Astrocyte (in vitro differentiated cells and primary cell): ENCODE measurements around the gene H1-8. TPM values are rescaled to one million over a fixed set of nuclear protein-coding genes. Genes with fewer than 3 reads are reported as not detected.

Experiments
- DNase-seq: peaks from one replicate; pipeline ENCODE4 v3.0.0-alpha.2; 2010; ENCODE audit warnings: low read depth
- FAIRE-seq: peaks from 2 replicates; lab custom pipeline; 2011; peaks lifted over from hg19 to GRCh38; lab: Jason Lieb, UNC
- H2AFZ ChIP-seq: 2 replicates; pipeline ENCODE4 v1.6.0; 2012; ENCODE audit warnings: low read depth, low read length, inconsistent platforms
- H3K27ac ChIP-seq: 2 replicates; pipeline ENCODE4 v1.5.1; 2011; ENCODE audit warnings: low read depth, low read length, inconsistent platforms
- H3K27me3 ChIP-seq: 2 replicates; pipeline ENCODE4 v1.6.0; 2011; ENCODE audit warnings: low read length, inconsistent platforms; ENCODE audit not compliant: insufficient read depth
- H3K36me3 ChIP-seq: 2 replicates; pipeline ENCODE4 v1.5.1; 2011; ENCODE audit warnings: low read length, inconsistent platforms; ENCODE audit not compliant: insufficient read depth
- H3K4me1 ChIP-seq: 2 replicates; pipeline ENCODE4 v1.5.1; 2011; ENCODE audit warnings: low read length, inconsistent platforms; ENCODE audit not compliant: insufficient read depth
- H3K4me2 ChIP-seq: 2 replicates; pipeline ENCODE4 v1.6.0; 2012; ENCODE audit warnings: low read length, inconsistent platforms
- H3K4me3 ChIP-seq: 2 replicates; pipeline ENCODE4 v1.5.1; 2011; ENCODE audit warnings: low read depth, mild to moderate bottlenecking, low read length, inconsistent platforms; ENCODE audit not compliant: insufficient read depth
- H3K79me2 ChIP-seq: 2 replicates; pipeline ENCODE4 v1.6.0; 2012; ENCODE audit warnings: mild to moderate bottlenecking, low read length, inconsistent platforms; ENCODE audit not compliant: insufficient read depth
- H3K9ac ChIP-seq: 2 replicates; pipeline ENCODE4 v1.6.0; 2012; ENCODE audit warnings: mild to moderate bottlenecking, low read length, inconsistent platforms
- H3K9me3 ChIP-seq: 2 replicates; pipeline ENCODE4 v1.5.1; 2012; ENCODE audit warnings: low read depth, mild to moderate bottlenecking, low read length, inconsistent platforms; ENCODE audit not compliant: insufficient read depth
- H4K20me1 ChIP-seq: 2 replicates; pipeline ENCODE4 v1.6.0; 2012; ENCODE audit warnings: low read length, inconsistent platforms; ENCODE audit not compliant: insufficient read depth
- H3K27ac Mint-ChIP-seq: one replicate; pipeline ENCODE4 v1.8.0; 2021; ENCODE audit warnings: mild to moderate bottlenecking, mixed read lengths; ENCODE audit not compliant: unreplicated experiment
- H3K27me3 Mint-ChIP-seq: one replicate; pipeline ENCODE4 v1.8.0; 2021; ENCODE audit warnings: low read depth, mixed read lengths; ENCODE audit not compliant: unreplicated experiment
- H3K36me3 Mint-ChIP-seq: one replicate; pipeline ENCODE4 v1.8.0; 2021; ENCODE audit warnings: low read depth, mixed read lengths; ENCODE audit not compliant: unreplicated experiment
- H3K4me1 Mint-ChIP-seq: one replicate; pipeline ENCODE4 v1.8.0; 2021; ENCODE audit warnings: low read depth, mixed read lengths; ENCODE audit not compliant: unreplicated experiment
- H3K4me3 Mint-ChIP-seq: one replicate; pipeline ENCODE4 v1.8.0; 2021; ENCODE audit warnings: mild to moderate bottlenecking, moderate library complexity, mixed read lengths; ENCODE audit not compliant: unreplicated experiment
- H3K9me3 Mint-ChIP-seq: one replicate; pipeline ENCODE4 v1.8.0; 2021; ENCODE audit warnings: mild to moderate bottlenecking, mixed read lengths; ENCODE audit not compliant: unreplicated experiment
- CTCF ChIP-seq: IDR thresholded peaks from 2 replicates; pipeline ENCODE4 v1.5.1; 2011; ENCODE audit warnings: low read depth, mild to moderate bottlenecking, inconsistent platforms, low read length, moderate library complexity; ENCODE audit not compliant: insufficient read depth
- EZH2 ChIP-seq: IDR thresholded peaks from 2 replicates; pipeline ENCODE4 v1.6.1; 2012; ENCODE audit warnings: mild to moderate bottlenecking, low read length, inconsistent platforms; ENCODE audit not compliant: insufficient read depth
- total RNA-seq: library from RNA; stranded (reverse); gene quantifications from 2 replicates; pipeline ENCODE4 v1.2.1, GENCODE V29; 2021

Gene H1-8
- total RNA-seq, 1 donor from 2014 or later: not detected

- H3K4me3 ChIP-seq: no peak overlapping the region
- Mint-ChIP-seq H3K4me1 (peaks cover 20% of the 10 kb centered on the region), H3K27ac (no peak overlapping the region), H3K4me3 (no peak overlapping the region), H3K36me3 (peaks cover 28% of the 10 kb centered on the region), H3K9me3 (no peaks in the 10 kb centered on the region), H3K27me3 (no peaks in the 10 kb centered on the region)
- H2AFZ ChIP-seq: no peak overlapping the region
- no peak overlapping the region for H3K9ac ChIP-seq
- H3K36me3 ChIP-seq: peaks cover 4% of the 10 kb centered on the region
- no peaks in the 10 kb centered on the region for H3K27me3 ChIP-seq
- no peak for DNase-seq
- no peaks in the 10 kb centered on the region for H3K9me3 ChIP-seq
- TF ChIP-seq EZH2 (no peak), CTCF (no peak)
- FAIRE-seq: no peak
- H3K4me1 ChIP-seq: peaks cover 3% of the 10 kb centered on the region
- H3K27ac ChIP-seq: no peak overlapping the region
- no peak overlapping the region for H3K4me2 ChIP-seq
- no peaks in the 10 kb centered on the region for H3K79me2 ChIP-seq
- no peaks in the 10 kb centered on the region for H4K20me1 ChIP-seq
These were observed 41.3 kb upstream of the H1-8 start for GRCh38 chr3:129501630-129502029.

GRCh38 chr3:129502641-129503408 is 40.1 kb upstream of the H1-8 start:
- Histone ChIP-seq H4K20me1 (no peaks in the 10 kb centered on the region), H3K9me3 (no peaks in the 10 kb centered on the region), H3K4me3 (no peak overlapping the region), H3K4me1 (peaks cover 3% of the 10 kb centered on the region), H3K36me3 (peaks cover 4% of the 10 kb centered on the region), H3K79me2 (no peaks in the 10 kb centered on the region), H3K9ac (no peak overlapping the region), H3K27ac (no peak overlapping the region), H3K27me3 (no peaks in the 10 kb centered on the region), H2AFZ (no peak overlapping the region), H3K4me2 (no peak overlapping the region)
- FAIRE-seq: no peak
- Mint-ChIP-seq H3K36me3 (peaks cover 28% of the 10 kb centered on the region), H3K27ac (no peak overlapping the region), H3K27me3 (no peaks in the 10 kb centered on the region), H3K4me3 (no peak overlapping the region), H3K9me3 (no peaks in the 10 kb centered on the region), H3K4me1 (peaks cover 14% of the 10 kb centered on the region)
- TF ChIP-seq EZH2 (no peak), CTCF (no peak)
- DNase-seq: no peak
